HG03439 (cell line): ENCODE results near the gene PLEKHO1.

Source experiments
- ATAC-seq: cut with Tn5 transposase; IDR thresholded peaks from one replicate; pipeline ENCODE4 v1.9.1; 2021; ENCODE audit warnings: mild to moderate bottlenecking, moderate library complexity; ENCODE audit not compliant: unreplicated experiment

PLEKHO1 gene

DNA sequence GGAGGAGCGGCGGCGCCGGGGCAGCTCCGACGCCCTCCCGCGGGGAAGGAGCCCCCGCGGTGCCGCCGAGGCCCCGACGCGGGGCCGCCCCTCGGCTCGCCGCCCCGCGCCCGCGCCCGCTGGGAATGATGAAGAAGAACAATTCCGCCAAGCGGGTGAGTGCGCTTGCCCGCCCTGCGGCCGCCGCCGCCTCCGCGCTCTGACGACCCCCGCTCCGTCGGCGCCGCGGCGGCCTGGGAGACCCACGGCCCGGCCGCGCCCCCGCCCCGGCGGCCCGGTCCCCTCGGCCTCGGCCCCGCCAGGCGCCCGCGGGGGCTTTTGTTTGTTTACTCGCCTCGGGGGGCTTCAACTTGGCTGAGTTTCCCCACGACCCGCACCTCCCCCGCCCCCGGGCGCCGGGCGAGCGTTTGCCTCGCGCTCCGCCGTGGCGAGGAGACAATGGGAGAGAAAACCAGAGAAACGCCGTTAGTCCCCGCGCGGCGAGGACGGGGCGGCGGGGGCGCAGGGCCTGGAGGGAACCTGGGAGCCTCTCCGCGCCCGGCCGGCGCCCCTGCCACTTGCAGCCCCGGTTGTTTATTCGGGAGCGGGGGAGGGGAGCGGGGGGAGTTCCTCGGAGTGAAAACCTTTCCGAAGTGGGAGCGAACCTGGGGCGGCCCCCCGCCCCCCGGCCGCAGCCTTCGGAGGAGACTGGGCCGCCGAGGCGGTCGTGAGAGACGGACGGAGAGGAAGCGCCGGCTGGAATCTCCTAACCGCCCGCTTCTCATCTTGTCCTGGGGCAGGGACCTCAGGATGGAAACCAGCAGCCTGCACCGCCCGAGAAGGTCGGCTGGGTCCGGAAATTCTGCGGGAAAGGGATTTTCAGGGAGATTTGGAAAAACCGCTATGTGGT, 661 bp downstream of the PLEKHO1 start:
- ATAC-seq: peak; percentile 16

DNA sequence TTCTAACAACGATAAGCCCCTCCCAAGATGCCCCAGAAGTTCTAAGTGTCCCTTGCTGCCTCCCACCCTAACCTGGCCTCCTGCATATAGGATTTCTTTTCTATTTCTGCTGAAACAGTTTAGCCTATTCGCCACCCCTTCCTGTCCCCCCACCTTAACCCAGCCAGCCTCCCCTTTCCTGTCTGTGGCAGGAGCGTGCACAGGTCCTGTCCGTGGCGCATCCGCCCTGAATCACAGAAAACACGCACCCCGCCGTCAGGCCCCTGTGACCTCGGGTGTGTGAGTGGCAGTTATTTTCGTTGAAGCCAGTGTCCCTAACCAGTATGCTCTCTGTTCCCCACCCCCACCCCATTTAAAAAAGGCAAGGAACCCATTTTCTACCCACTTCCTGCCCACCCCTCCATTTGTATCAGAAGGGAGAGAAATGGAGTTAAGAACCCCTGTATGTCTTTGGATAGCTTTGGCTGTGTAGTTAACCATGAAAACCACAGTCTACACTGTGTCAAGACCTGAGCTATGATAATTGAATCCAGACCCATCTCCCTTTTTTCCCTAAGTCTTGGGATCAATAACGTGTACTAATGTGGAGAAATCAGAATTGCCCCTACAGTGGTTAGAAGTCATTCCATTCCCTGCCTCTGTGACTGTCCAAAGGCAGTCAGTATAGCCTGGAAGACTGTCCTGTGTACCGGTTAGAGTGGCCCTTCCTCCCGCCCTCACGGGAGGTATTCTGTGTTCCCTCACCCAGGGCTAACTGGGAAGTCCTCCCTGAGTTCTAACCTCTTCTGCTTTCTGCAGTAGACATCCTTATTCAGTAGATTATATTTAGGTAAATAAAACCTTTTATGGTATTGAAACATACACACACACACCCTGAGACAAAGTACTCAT, 1.8 kb downstream of the PLEKHO1 start:
- ATAC-seq: no peak

DNA sequence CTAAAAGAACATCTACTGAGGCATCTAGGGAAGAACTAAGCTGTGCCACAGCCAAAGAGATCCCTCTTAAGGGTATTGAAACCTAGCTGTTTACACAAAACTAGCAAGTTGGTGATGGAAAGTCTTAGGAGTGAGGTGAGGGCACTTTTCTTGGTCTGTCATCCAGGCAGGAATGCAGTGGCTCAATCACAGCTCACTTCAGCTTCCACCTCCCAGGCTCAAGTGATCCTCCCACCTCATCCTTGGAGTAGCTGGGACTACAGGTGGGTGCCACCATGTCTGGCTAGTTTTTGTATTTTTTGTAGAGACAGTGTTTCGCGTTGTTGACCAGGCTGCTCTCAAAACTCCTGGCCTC, 2.4 kb downstream of the PLEKHO1 start:
- ATAC-seq: no peak

DNA sequence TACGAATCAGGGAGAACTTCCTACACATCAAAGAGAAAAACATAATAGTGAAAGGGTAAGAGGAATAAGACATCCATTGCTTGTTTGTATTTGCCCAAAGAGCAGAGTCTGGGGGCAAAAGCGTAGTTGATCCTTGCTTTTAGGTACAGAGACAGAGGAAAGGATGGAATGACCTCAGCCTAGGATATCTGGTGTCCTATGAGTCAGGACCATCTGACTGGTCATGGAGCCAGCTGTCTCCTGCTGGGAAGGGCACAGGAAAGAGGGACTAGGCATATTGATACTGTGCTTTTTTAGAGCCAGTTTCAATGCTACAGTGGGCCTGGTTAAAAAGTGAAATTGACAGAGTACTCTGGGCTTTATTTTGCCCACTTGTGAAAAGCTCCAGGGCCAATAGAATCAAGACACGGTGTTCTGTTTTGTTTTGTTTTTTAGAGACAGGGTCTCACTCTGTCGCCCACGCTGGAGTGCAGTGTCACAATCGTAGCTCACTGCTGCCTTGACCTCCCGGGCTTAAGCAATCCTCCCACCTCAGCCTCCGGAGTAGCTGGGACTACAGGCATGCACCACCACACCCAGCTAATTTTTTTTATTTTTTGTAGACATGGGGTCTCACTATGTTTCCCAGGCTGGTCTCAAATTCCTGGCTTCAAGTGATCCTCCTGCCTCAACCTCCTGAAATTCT, 3.2 kb downstream of the PLEKHO1 start:
- ATAC-seq: no peak

GRCh38 chr1:150154143-150154542, 4.4 kb downstream of the PLEKHO1 start:
- ATAC-seq: no peak

DNA sequence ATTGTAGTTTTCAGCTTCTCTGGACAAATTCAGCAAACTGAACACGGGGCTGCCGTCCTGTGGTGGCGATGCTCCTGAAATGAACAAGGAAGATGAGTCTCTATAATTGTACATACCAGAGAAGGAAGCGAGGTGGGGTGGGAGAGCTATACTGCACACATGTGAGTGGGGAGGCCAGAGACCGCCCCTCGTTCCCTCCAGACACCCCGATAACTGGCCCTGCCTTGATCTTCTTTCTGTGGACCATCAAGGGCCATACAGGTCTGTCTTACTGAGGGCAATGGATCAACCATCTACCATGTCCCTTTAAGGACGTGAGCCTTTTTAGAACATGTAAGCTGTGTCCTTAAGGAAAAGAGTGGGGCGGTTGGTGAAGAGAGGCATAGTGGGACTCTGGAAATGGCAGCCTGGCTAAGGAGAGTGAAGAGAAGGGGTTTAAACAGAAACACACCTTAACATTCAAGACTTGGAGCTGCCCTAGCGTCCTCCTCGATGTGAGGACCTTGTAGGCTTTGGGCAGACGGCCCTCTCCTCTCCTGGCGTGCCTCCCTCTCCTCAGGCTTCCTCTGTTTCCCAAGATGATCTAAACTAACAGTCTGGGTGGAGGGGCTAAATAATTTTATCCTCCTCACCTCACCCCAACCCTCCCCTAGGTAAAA, 5.8 kb downstream of the PLEKHO1 start:
- no peak for ATAC-seq

- no peak for ATAC-seq
Observed at GRCh38 chr1:150156868-150157603, 7.3 kb downstream of the PLEKHO1 start.

DNA sequence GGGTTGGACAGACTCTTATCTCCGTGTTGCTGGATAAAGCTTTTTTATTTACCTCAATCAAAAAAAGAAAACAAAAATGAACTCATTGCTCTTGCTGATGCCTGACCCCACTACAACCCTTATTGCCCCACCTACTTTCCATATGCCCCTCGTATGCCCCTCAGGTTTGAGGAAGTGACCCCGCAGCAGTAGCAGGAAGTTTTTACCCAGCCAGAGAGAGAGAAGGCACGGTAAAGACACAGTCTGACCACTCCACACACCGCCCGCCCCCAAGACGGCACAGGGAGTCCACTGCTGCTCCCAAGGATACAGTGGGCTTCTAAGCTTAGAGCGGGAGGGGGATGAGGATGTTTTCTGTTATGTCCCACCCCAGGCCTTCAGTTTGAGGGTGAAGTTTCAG, 9.8 kb downstream of the PLEKHO1 start:
- ATAC-seq: no peak

DNA sequence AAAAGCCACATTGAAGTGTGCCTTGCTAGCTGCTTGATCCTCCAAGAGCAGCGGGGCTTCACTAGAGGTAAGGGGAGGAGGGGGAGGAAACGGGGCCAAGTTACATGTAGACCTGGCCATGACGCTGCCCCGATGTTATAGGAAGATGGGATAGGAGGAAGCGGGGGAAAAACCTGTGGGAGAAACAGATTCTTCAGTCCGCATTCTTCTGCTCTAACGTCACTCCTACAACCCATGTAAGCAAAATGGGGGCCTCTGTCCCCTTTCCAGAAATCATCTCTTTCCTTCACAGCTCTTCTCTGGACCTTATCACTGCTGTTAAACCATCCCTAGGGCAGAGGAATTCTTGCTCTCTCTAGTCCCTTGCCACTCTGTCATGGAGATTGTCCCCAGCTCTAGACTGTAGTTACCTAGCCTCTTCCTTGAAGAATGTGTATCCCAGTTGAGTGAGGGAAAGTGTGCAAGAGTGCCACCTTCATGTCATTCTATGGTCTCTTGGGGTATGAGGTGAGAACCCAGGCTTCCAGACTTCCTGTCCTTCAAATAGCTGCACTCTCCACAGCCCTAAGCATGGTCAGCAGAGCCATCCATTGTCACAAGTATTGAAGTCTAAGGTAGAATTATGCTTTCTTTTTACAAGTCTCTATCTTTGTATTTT, 11.4 kb downstream of the PLEKHO1 start:
- ATAC-seq: no peak

DNA sequence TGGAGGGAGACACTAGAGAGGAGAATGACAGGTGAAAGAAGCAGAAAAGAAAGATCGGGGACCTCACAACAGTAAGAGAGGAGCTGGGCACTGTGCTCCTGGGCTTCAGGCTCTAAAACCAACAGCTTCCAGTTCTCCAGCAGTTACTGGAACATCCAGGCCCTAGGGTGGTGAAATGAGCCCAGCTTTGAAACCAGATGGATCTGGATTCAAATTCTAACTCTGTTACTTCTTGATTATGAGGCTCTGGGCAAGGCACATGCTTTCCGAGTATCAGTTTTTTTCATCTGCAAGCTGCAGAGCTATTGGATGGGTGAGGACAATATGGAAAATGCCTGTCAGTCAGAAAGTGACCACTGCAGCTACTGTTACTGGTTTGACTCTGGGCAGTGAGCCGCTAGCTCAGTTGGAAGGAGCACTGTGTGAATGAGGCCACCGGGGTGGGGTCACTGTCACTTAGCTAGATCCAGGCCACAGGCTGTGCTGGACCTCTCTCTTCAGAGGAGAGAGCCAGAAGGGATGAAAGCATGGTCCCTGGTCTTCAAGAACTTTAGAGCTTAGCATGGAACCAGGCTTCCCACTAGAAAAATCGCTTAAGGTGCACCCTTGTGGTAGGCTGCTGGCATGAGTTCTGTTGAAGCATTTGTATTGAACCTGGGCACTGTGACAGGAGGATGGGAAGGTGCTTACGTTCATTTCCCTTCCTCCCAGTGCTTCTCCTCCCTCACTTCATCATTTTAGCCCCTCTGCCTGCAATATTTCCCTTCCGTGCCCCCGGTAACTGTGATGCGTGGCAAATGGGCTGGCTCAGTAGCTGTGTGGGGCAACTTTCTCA, 12.2 kb downstream of the PLEKHO1 start:
- ATAC-seq: no peak

- no peak for ATAC-seq
Observed at GRCh38 chr1:150162582-150162861, 12.8 kb downstream of the PLEKHO1 start.

DNA sequence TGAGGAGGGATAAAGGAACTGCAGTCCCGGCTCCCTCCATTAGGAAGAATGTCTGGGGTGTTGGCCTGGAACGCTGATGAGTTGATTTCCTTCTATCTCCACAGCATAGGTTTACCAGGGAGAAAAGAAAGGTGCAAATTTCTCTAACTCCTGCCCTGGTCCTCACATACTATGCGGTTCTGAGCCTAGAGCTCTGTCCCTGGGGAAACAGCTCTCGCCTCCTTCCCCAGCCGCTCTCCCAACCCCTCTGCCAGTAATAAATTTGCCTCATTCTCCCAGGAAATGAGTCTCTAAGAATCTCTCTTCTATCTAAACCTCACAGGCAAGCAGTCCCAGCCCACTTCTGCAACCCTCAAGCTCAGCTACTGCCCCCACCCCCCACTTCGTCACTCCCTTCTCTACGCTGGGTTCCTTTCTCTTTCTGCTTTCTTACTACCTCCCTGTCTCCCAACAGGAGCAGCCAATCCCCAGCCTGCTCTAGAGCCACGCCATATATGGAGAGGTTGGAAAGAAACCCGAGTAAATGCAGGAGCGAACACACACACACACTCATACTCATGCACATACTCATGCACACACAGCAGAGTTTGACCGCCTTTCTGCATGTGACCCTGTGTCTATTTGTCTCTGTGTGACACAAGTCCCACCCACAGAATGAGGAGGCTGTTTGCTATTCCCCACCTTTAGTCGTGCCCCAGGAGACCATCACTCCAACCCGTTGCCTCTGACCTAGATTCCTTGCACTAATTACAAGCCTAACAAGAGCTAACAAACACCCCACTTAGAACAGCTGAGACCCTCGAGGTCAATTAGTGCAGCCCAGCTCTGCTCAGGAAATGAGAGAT, 13.4 kb downstream of the PLEKHO1 start:
- no peak for ATAC-seq

GRCh38 chr1:150164224-150164623, 14.5 kb downstream of the PLEKHO1 start:
- no peak for ATAC-seq

GRCh38 chr1:150164779-150165178, 15.1 kb downstream of the PLEKHO1 start:
- ATAC-seq: no peak

- no peak for ATAC-seq
Observed at GRCh38 chr1:150165622-150166612, 16.2 kb downstream of the PLEKHO1 start.

DNA sequence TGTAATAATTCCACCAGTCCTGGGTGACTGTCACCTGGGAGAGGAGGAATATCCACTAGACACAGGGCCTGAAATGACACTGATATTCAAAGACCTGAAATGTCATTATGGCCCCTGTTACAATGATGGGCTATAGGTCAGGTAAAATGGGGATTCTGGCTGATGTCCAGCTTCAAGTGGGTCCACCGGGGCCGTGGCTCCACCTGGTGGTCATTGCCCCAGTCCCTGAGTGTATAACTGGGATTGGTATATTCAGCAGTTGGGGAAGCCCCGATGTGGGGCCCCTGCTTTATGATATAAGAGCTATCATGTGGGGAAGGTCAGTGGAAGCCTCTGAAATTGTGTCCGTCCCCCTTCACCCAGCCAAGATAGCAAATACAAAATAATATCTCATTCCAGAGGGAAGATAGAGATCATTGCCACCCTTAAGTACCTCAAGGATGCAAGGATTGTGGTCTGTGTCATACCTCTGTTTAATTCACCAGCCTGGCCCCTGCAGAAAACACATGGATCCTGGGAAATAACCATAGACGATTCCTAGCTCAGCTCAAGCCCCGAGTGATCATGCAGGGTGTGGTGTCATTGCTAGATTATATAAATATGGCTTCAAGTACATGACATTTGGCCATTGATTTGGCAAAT, 19.4 kb downstream of the PLEKHO1 start:
- ATAC-seq: no peak
